Chondrocyte (in vitro differentiated cells): Measurements from ENCODE around the gene LRRC8A. TPM values are rescaled to one million over a fixed set of nuclear protein-coding genes. Genes with fewer than 3 reads are reported as not detected.

ENCODE experiments used
- DNase-seq: peaks from one replicate; pipeline ENCODE4 v3.0.0; 2021; ENCODE audit warnings: mixed read lengths, low spot score
- H3K27ac Mint-ChIP-seq: one replicate; pipeline ENCODE4 v1.8.0; 2021; ENCODE audit warnings: mild to moderate bottlenecking, moderate library complexity, mixed read lengths; ENCODE audit not compliant: unreplicated experiment
- H3K27me3 Mint-ChIP-seq: 2 replicates; pipeline ENCODE4 v1.8.0; 2021; ENCODE audit warnings: low read depth, mixed read lengths
- H3K36me3 Mint-ChIP-seq: 2 replicates; pipeline ENCODE4 v1.8.0; 2021; ENCODE audit warnings: low read depth, mixed read lengths
- H3K4me1 Mint-ChIP-seq: 2 replicates; pipeline ENCODE4 v1.8.0; 2021; ENCODE audit warnings: low read depth, mild to moderate bottlenecking, mixed read lengths
- H3K4me3 Mint-ChIP-seq: one replicate; pipeline ENCODE4 v1.8.0; 2021; ENCODE audit warnings: mild to moderate bottlenecking, moderate library complexity, mixed read lengths; ENCODE audit not compliant: unreplicated experiment
- H3K9me3 Mint-ChIP-seq: 2 replicates; pipeline ENCODE4 v1.8.0; 2021; ENCODE audit warnings: low read depth, mixed read lengths
- CTCF ChIP-seq: fragments of 200-600 bp; sonication (generic); IDR thresholded peaks from 2 replicates; pipeline ENCODE4 v1.5.0; 2021; ENCODE audit warnings: antibody characterized with exemption, mild to moderate bottlenecking, moderate library complexity
- total RNA-seq: library from RNA; stranded (reverse); gene quantifications from 3 replicates; pipeline ENCODE4 v1.2.1, GENCODE V29; 2021

The LRRC8A gene
- total RNA-seq, 1 donor from 2014 or later = 55.0 TPM

DNA sequence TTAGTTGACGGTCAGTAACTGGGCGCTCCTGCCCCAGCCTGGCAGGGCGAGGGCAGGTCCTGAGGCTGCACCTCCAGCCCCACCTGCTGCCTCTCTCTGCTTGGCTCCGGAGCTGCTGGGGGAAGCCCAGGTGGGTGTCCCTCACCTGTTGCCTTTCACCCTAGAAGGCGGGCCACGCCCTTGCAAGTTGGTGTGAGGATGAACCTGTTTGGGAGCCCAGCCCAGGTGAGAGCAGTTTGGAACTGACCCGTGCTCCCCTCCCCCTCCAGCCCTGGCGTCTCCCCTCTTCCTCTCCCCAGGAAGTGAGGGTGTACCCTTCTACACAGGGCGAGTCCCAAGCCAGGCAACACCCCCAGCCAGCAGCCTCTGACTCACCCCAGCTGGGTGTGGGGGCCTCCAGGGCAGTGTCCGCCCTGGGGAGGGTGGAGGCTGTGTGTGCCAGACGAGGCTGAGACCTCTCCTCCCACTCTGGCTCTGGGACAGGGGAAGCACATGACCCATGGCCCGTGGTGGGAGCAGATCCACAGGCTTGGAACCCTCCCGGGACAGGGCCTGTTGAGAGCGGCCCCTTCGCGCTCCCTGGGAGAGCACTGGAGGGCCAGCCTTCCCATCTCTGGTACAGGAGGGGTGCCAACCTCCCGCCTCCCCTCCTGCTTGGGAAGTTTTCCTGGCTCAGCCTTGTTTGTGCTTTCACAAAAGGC lies 10.4 kb downstream of the LRRC8A start:
- Mint-ChIP-seq H3K4me1 (peaks cover 61% of the 10 kb centered on the region), H3K36me3 (peaks cover 16% of the 10 kb centered on the region), H3K9me3 (no peaks in the 10 kb centered on the region), H3K4me3 (peak overlapping the region; percentile 16), H3K27ac (peak overlapping the region; percentile 86), H3K27me3 (no peaks in the 10 kb centered on the region)
- TF ChIP-seq CTCF = no peak
- DNase-seq = no peak

- H3K4me1 Mint-ChIP-seq = peaks cover 52% of the 10 kb centered on the region
- TF ChIP-seq CTCF = no peak
- H3K27me3 Mint-ChIP-seq = no peaks in the 10 kb centered on the region
- H3K36me3 Mint-ChIP-seq = peaks cover 17% of the 10 kb centered on the region
- no peak for DNase-seq
- no peaks in the 10 kb centered on the region for H3K9me3 Mint-ChIP-seq
- H3K27ac Mint-ChIP-seq = peak overlapping the region; percentile 86
- no peak overlapping the region for H3K4me3 Mint-ChIP-seq
These were observed 11.4 kb downstream of the LRRC8A start for GRCh38 chr9:128893354-128893753.

DNA sequence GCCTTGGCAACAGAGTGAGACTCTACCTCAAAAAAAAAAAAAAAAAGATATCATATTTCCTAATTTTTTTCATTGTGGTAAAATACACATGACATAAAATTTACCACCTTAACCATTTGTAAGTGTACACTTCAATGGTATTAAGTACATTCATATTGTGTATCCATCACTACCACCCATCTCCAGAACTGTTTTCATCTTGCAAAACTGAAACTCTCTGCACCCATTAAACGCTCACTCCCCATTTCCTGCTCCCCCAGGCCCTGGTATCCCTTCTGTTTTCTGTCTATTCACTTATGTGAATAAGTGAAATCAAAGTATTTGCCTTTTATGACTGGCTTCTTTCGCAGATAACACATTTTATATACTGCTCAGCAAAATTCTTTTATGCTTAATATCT lies 12.8 kb downstream of the LRRC8A start:
- H3K27me3 Mint-ChIP-seq = no peaks in the 10 kb centered on the region
- peaks cover 50% of the 10 kb centered on the region for H3K4me1 Mint-ChIP-seq
- no peak overlapping the region for H3K4me3 Mint-ChIP-seq
- no peaks in the 10 kb centered on the region for H3K9me3 Mint-ChIP-seq
- no peak for DNase-seq
- H3K36me3 Mint-ChIP-seq = peaks cover 12% of the 10 kb centered on the region
- no peak for TF ChIP-seq CTCF
- no peak overlapping the region for H3K27ac Mint-ChIP-seq

- Mint-ChIP-seq H3K4me1 (peaks cover 53% of the 10 kb centered on the region), H3K4me3 (no peak overlapping the region), H3K27me3 (no peaks in the 10 kb centered on the region), H3K36me3 (peaks cover 10% of the 10 kb centered on the region), H3K9me3 (no peaks in the 10 kb centered on the region), H3K27ac (no peak overlapping the region)
- no peak for TF ChIP-seq CTCF
- no peak for DNase-seq
These were observed 13.6 kb downstream of the LRRC8A start for GRCh38 chr9:128895556-128895955.

DNA sequence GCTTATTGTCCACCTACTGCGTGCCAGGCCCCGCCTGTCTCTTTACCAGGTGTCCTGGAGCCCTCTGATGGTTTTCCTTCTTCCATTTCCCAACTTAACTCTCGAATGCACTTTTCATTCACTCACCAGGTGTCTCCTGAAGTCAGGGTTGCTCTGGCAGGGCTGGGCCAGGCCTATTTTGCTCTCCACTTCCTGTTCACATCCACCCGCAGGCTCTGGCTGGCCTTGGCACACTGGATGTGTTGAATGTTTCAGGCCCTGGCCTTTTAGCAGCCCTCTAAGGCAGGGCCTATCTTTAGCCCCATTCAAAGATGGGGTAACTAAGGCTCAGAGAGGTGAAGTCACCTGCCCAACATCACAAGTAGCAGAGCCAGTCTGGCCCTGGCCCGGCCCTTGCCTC lies 16.4 kb downstream of the LRRC8A start:
- no peak for DNase-seq
- Mint-ChIP-seq H3K4me3 (no peak overlapping the region), H3K27ac (no peak overlapping the region), H3K9me3 (no peaks in the 10 kb centered on the region), H3K4me1 (peaks cover 47% of the 10 kb centered on the region), H3K27me3 (no peaks in the 10 kb centered on the region), H3K36me3 (peaks cover 9% of the 10 kb centered on the region)
- TF ChIP-seq CTCF = no peak
